Measurements from ENCODE around the gene ADAM33. TPM values are rescaled to one million over a fixed set of nuclear protein-coding genes. Genes with fewer than 3 reads are reported as not detected.

Gene ADAM33
- total RNA-seq, 4 donors from 2014 or later, result 15.0 to 150 (median 44.6) TPM

DNA sequence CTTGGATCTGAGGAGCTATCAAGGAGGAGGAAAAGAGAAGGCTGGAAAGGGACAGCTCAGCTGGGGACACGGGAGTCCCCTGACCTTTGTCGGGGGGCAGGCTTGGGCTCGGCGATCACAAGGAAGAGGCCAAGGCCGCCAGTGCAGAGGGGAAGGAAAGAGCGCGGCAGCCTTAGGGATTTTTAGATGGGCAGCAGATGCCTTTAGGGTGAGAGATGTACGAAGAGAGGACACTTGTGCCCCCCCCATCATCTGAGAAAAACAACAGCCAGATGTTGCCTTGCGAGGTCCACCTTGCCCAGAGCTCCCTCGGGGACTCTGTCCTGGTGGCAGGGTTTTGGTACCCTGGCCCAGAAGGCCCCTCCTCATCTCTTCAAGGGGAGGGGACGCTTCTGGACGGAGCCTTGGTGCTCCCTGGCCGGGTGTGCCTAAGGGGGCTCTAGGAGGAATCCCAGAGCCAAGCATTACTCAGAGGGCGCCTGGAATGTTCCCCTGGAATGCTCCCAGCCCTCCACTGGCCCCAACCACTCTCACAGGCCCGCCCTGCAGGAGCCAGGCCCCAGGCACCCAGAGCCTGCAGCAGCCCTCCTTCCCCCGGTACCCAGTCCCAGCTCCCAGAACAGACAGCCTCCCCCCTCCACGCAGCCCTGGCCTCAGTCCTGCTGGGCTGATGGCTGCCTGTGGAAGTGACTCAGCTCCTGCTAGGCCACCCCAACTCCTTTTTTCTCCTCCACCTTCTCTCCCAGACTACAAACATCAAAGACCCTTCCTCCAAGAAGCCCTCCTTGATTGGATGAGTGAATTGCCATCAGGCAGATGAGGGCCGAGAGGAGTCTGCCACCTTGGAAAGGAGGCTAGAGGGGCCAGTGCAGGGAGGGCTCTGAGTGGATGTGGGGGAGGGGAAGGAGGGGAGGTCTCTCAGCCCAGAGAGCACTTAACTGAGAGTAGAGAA lies 1.8 kb downstream of the ADAM33 start:
- intact Hi-C loops (cut with DNase I; ENCODE audit: low total_unique reads), result no loop called here
- DNase-seq, result peak; percentile 56

DNA sequence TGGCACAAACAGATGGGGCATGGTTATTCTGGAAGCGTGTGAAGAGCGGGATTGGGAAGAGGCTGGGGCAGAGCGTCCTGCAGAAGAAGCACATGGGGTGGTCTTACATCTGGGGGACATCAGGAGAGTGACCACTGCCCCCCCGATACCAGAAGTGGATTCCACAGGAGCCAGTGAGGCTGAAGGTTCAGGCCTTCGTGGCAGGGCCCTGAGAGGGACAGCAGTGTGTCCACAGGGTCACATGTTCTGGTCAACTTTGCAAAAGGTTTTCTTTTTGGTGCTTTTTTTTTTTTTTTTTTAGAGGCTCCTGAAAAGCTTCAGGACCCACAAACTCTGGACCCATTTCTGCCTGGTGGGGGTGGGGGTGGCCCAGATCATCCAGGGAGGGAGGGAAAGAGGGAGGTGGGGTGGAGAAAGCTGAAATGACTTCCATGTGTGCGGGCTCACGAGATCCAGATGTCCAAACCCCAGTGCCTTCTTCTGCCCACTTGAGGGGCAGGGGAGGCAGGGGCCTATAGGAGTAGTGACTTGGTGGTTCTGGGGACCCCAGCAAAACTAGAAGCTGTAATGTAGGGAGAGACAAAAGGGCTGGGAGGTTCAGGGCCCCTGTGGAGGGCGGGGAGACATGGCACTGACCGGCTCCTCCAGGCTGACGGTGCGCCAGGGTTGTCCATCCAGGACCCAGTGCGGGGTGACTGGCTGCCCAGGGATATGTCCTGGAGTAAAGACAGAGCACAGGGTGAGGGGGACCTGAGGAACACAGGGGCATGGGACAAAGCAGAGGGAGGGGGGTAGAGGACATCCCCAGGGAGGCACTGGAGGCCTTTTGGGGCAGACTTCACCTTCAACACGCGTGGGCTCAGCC lies 2.7 kb downstream of the ADAM33 start:
- peak overlapping the region; percentile 77 to 96 (median 85) for H3K27ac ChIP-seq

More for the DNA sequence above, 1.8 kb downstream of the ADAM33 start:
- Histone ChIP-seq H3K27ac (peak overlapping the region; percentile 77 to 96 (median 85)), H3K4me1 (peaks cover 13 to 37% (median 22%) of the 10 kb centered on the region in 4 donors), H3K4me3 (peak overlapping the region; percentile 28 to 55 (median 45)), H3K36me3 (no peaks in the 10 kb centered on the region), H3K27me3 (peaks cover 54% of the 10 kb centered on the region), H3K9me3 (no peaks in the 10 kb centered on the region)
- TF ChIP-seq POLR2A (IDR thresholded peaks at IDR 0.05) (no peak), POLR2AphosphoS5 (IDR thresholded peaks at IDR 0.05) (peak in 1 of 3 donors; percentile 15), EP300 (IDR thresholded peaks at IDR 0.05; ENCODE audit: low read depth) (no peak)
- 53% methylated on average over 18 of the region's 18 CpGs; no CpG with 5 or more reads in 1 of the 2 donors for WGBS, 2 donors (ENCODE audit: low coverage in 1 of 2)
- in situ Hi-C loops (cut with MboI; ENCODE audit: low pct_ligation_motif_present in 1 of 4, low pct_unique_long_range_greater_than_20kb in 1 of 4, low sequenced_read_pairs in 3 of 4), result loop anchor here in 1 of 4 donors (25.0 kb wide), 1 partner anchor 407 kb away; no protein-coding TSS in a partner anchor

DNA sequence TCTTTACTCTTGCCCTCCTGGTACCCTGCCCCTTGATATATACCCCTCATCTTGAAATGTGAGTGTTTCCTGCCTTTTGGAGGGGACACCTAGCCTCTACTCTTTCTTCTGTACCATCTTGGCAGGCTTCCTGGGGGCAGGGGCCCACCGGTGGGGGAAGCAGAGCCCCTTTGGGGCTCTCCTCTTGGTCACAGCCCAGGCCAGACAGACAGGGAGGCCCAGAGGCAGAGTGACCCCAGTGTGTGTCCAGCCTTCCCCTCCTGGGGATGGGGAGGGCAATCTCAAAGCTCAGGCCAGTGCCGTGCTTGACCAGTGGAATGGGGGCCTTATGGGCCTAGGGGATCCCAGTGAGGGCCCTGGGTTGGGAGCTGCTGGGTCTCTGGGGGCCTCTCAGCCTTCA lies 3.6 kb downstream of the ADAM33 start:
- Histone ChIP-seq H3K27me3 (peaks cover 71% of the 10 kb centered on the region), H3K4me3 (no peak overlapping the region), H3K27ac (peak overlapping the region; percentile 70 to 96 (median 85)), H3K36me3 (no peaks in the 10 kb centered on the region), H3K4me1 (peaks cover 13 to 37% (median 22%) of the 10 kb centered on the region in 4 donors), H3K9me3 (no peaks in the 10 kb centered on the region)
- no peak for TF ChIP-seq POLR2AphosphoS5 (IDR thresholded peaks at IDR 0.05)
- TF ChIP-seq, protein P1, sequence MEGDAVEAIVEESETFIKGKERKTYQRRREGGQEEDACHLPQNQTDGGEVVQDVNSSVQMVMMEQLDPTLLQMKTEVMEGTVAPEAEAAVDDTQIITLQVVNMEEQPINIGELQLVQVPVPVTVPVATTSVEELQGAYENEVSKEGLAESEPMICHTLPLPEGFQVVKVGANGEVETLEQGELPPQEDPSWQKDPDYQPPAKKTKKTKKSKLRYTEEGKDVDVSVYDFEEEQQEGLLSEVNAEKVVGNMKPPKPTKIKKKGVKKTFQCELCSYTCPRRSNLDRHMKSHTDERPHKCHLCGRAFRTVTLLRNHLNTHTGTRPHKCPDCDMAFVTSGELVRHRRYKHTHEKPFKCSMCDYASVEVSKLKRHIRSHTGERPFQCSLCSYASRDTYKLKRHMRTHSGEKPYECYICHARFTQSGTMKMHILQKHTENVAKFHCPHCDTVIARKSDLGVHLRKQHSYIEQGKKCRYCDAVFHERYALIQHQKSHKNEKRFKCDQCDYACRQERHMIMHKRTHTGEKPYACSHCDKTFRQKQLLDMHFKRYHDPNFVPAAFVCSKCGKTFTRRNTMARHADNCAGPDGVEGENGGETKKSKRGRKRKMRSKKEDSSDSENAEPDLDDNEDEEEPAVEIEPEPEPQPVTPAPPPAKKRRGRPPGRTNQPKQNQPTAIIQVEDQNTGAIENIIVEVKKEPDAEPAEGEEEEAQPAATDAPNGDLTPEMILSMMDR (IDR thresholded peaks at IDR 0.05), result no peak
- TF ChIP-seq POLR2A (IDR thresholded peaks at IDR 0.05), result no peak
- no peak for TF ChIP-seq EP300 (IDR thresholded peaks at IDR 0.05; ENCODE audit: low read depth)
- WGBS, 2 donors (ENCODE audit: low coverage in 1 of 2), result 59% methylated on average over 2 of the region's 2 CpGs; no CpG with 5 or more reads in 1 of the 2 donors
- intact Hi-C loops (cut with DNase I; ENCODE audit: low total_unique reads), result no loop called here
- in situ Hi-C loops (cut with MboI; ENCODE audit: low pct_ligation_motif_present in 1 of 4, low pct_unique_long_range_greater_than_20kb in 1 of 4, low sequenced_read_pairs in 3 of 4), result loop anchor here in 1 of 4 donors (25.0 kb wide), 1 partner anchor 409 kb away; no protein-coding TSS in a partner anchor
- DNase-seq, result no peak

More for the DNA sequence above, 2.7 kb downstream of the ADAM33 start:
- H3K36me3 ChIP-seq, result no peaks in the 10 kb centered on the region
- no peaks in the 10 kb centered on the region for H3K9me3 ChIP-seq
- 68% methylated on average over 14 of the region's 14 CpGs; no CpG with 5 or more reads in 1 of the 2 donors for WGBS, 2 donors (ENCODE audit: low coverage in 1 of 2)
- peak overlapping the region in 1 of 4 donors; percentile 44 for H3K4me3 ChIP-seq
- peaks cover 13 to 37% (median 22%) of the 10 kb centered on the region in 4 donors for H3K4me1 ChIP-seq
- H3K27me3 ChIP-seq, result peaks cover 63% of the 10 kb centered on the region
- DNase-seq, result no peak
- TF ChIP-seq POLR2A (IDR thresholded peaks at IDR 0.05), result no peak
- TF ChIP-seq, protein P1 (IDR thresholded peaks at IDR 0.05), result no peak
- TF ChIP-seq POLR2AphosphoS5 (IDR thresholded peaks at IDR 0.05), result no peak
- no peak for TF ChIP-seq EP300 (IDR thresholded peaks at IDR 0.05; ENCODE audit: low read depth)
- intact Hi-C loops (cut with DNase I; ENCODE audit: low total_unique reads), result no loop called here
- in situ Hi-C loops (cut with MboI; ENCODE audit: low pct_ligation_motif_present in 1 of 4, low pct_unique_long_range_greater_than_20kb in 1 of 4, low sequenced_read_pairs in 3 of 4), result loop anchor here in 1 of 4 donors (25.0 kb wide), 1 partner anchor 408 kb away; no protein-coding TSS in a partner anchor

DNA sequence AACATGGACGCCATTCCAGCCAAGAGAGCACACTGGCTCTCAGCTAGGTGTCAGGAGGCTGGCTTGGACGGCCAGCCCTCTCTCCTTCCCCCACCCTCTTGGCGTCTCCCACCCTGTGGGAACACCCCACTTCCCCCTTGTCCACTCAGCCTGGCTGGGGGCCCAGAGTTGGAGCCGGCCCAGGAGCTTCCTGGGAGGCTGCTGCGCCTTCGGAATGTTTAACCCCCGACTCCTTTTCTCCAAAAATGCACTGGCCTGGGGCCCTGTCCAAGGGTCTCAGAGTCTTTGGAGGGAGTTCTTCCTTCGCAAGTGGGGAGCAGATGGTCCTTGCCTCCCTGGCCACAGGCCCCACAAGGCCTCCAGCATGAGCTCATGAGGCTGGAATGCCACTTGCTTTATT lies 4.1 kb downstream of the ADAM33 start:
- Histone ChIP-seq H3K4me1 (peaks cover 13 to 37% (median 22%) of the 10 kb centered on the region in 4 donors), H3K4me3 (no peak overlapping the region), H3K27me3 (peaks cover 71% of the 10 kb centered on the region), H3K9me3 (no peaks in the 10 kb centered on the region), H3K27ac (peak overlapping the region; percentile 70 to 96 (median 85)), H3K36me3 (no peaks in the 10 kb centered on the region)
- peak; percentile 28 for DNase-seq
- in situ Hi-C loops (cut with MboI; ENCODE audit: low pct_ligation_motif_present in 1 of 4, low pct_unique_long_range_greater_than_20kb in 1 of 4, low sequenced_read_pairs in 3 of 4) (loop anchor here in 1 of 4 donors (25.0 kb wide), 1 partner anchor 410 kb away; no protein-coding TSS in a partner anchor), intact Hi-C loops (cut with DNase I; ENCODE audit: low total_unique reads) (no loop called here)
- TF ChIP-seq, protein P1 (IDR thresholded peaks at IDR 0.05), result no peak
- TF ChIP-seq EP300 (IDR thresholded peaks at IDR 0.05; ENCODE audit: low read depth) (no peak), POLR2A (IDR thresholded peaks at IDR 0.05) (no peak), POLR2AphosphoS5 (IDR thresholded peaks at IDR 0.05) (no peak)
- 57% methylated on average over 8 of the region's 8 CpGs; no CpG with 5 or more reads in 1 of the 2 donors for WGBS, 2 donors (ENCODE audit: low coverage in 1 of 2)

Data from transverse colon (tissue), 4 donors.